ENCODE results near the gene SYPL1.

The SYPL1 gene

GRCh38 chr7:106109521-106110237, 2.4 kb downstream of the SYPL1 start:
- Histone ChIP-seq H3K27ac (ENCODE audit: extremely low read depth, low read depth, low read length) (no peak overlapping the region), H3K9me3 (ENCODE audit: control insufficient read depth, insufficient read depth, low read depth, low read length) (no peaks in the 10 kb centered on the region), H3K36me3 (ENCODE audit: control insufficient read depth in 2 of 2, insufficient read depth in 1 of 2, low read length in 2 of 2) (peaks cover 0 to 3% of the 10 kb centered on the region in 2 experiments; a peak in 1 of 3 replicates), H3K4me3 (ENCODE audit: low read depth, low read length) (no peak overlapping the region), H3K4me1 (ENCODE audit: control insufficient read depth, insufficient read depth, low read length) (no peaks in the 10 kb centered on the region)
- POLR2A ChIA-PET: no interaction called here
- CTCF ChIA-PET: interaction anchor here (0.7 kb wide), 1 partner anchor 51 kb away, joined by 3 read pairs; no protein-coding TSS in a partner anchor
- TF ChIP-seq ZNF600 (tag by site-specific recombination; IDR thresholded peaks at IDR 0.05) (peak; percentile 97), FEZF1 (tag by site-specific recombination; IDR thresholded peaks at IDR 0.05) (no peak), IKZF3 (tag by site-specific recombination; IDR thresholded peaks at IDR 0.05) (0 out of 2 replicates have a peak, but pooled peaks have one; percentile 21)

DNA sequence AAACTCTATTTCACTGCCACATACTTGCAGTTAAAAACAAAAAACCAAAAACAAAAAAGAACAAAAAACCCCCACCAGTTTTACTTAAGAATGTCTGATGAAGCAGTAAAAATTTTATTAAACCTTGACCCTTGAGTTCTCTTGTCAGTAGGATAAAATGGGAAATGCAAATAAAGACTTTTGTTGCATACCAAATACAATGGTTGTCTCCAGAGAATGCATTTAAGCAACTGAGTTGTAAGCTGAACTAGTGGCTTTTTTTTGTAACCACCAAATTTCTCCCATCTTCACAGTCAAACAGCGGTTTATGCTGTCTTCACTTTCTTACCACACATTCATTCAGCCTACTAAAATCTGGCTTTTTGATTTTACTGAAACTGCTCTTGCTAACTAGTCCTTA, 3.1 kb downstream of the SYPL1 start:
- Histone ChIP-seq H3K36me3 (ENCODE audit: control insufficient read depth in 2 of 2, insufficient read depth in 1 of 2, low read length in 2 of 2) (peaks cover 0 to 3% of the 10 kb centered on the region in 2 experiments; a peak in 1 of 3 replicates), H3K4me1 (ENCODE audit: control insufficient read depth, insufficient read depth, low read length) (no peaks in the 10 kb centered on the region), H3K9me3 (ENCODE audit: control insufficient read depth, insufficient read depth, low read depth, low read length) (no peaks in the 10 kb centered on the region), H3K27ac (ENCODE audit: extremely low read depth, low read depth, low read length) (no peak overlapping the region), H3K4me3 (ENCODE audit: low read depth, low read length) (no peak overlapping the region)
- TF ChIP-seq, protein P1, sequence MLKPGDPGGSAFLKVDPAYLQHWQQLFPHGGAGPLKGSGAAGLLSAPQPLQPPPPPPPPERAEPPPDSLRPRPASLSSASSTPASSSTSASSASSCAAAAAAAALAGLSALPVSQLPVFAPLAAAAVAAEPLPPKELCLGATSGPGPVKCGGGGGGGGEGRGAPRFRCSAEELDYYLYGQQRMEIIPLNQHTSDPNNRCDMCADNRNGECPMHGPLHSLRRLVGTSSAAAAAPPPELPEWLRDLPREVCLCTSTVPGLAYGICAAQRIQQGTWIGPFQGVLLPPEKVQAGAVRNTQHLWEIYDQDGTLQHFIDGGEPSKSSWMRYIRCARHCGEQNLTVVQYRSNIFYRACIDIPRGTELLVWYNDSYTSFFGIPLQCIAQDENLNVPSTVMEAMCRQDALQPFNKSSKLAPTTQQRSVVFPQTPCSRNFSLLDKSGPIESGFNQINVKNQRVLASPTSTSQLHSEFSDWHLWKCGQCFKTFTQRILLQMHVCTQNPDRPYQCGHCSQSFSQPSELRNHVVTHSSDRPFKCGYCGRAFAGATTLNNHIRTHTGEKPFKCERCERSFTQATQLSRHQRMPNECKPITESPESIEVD (tag by site-specific recombination; IDR thresholded peaks at IDR 0.05): peak; percentile 66
- TF ChIP-seq PRDM1 (tag by site-specific recombination; IDR thresholded peaks at IDR 0.05) (0 out of 2 replicates have a peak, but pooled peaks have one; percentile 47), ZNF416 (tag by site-specific recombination; IDR thresholded peaks at IDR 0.05) (no peak)
- CTCF ChIA-PET: no interaction called here
- POLR2A ChIA-PET: no interaction called here

DNA sequence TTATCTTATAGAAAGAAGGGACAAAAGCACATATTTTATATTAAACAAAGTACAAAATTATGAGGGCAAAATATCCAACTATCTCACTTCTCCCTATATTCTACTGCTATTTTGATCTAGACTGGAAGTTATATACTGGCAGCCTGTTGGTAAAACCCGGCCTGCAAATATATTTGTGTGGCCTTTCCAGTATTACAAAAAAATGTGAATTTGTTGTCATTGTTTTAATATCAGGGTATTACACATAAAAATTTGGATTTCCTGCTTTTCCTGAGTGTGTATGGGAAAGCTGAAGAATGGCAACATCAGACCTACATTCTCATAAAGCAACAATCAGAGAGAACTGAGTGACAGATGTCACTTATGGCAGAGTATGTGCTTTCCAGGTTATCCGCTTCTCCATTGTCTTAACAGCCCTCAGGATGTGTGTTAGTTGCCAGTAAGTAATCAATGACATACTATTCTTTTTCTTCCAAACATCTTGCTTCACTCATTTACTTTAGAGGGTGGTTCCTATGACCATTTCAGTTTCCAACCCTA, 7.3 kb downstream of the SYPL1 start:
- ChIA-PET POLR2A (no interaction called here), CTCF (interaction anchor here (0.5 to 3.6 kb wide), 3 partner anchors 49 to 1089 kb away, joined by 3 to 12 read pairs (median 4); no protein-coding TSS in a partner anchor)
- TF ChIP-seq, protein P2, sequence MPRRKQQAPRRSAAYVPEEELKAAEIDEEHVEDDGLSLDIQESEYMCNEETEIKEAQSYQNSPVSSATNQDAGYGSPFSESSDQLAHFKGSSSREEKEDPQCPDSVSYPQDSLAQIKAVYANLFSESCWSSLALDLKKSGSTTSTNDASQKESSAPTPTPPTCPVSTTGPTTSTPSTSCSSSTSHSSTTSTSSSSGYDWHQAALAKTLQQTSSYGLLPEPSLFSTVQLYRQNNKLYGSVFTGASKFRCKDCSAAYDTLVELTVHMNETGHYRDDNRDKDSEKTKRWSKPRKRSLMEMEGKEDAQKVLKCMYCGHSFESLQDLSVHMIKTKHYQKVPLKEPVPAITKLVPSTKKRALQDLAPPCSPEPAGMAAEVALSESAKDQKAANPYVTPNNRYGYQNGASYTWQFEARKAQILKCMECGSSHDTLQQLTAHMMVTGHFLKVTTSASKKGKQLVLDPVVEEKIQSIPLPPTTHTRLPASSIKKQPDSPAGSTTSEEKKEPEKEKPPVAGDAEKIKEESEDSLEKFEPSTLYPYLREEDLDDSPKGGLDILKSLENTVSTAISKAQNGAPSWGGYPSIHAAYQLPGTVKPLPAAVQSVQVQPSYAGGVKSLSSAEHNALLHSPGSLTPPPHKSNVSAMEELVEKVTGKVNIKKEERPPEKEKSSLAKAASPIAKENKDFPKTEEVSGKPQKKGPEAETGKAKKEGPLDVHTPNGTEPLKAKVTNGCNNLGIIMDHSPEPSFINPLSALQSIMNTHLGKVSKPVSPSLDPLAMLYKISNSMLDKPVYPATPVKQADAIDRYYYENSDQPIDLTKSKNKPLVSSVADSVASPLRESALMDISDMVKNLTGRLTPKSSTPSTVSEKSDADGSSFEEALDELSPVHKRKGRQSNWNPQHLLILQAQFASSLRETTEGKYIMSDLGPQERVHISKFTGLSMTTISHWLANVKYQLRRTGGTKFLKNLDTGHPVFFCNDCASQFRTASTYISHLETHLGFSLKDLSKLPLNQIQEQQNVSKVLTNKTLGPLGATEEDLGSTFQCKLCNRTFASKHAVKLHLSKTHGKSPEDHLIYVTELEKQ (tag by site-specific recombination; IDR thresholded peaks at IDR 0.05; ENCODE audit: borderline replicate concordance): peak; percentile 35; the same call in 1 of the 2 replicates
- TF ChIP-seq ZNF623 (tag by site-specific recombination; IDR thresholded peaks at IDR 0.05): no peak
- no peaks in the 10 kb centered on the region for H3K9me3 ChIP-seq (ENCODE audit: control insufficient read depth, insufficient read depth, low read depth, low read length)
- no peak overlapping the region for H3K4me3 ChIP-seq (ENCODE audit: low read depth, low read length)
- H3K36me3 ChIP-seq (ENCODE audit: control insufficient read depth in 2 of 2, insufficient read depth in 1 of 2, low read length in 2 of 2): peaks cover 0 to 3% of the 10 kb centered on the region in 2 experiments; a peak in 1 of 3 replicates
- peaks cover 6% of the 10 kb centered on the region; the same call in 1 of the 2 replicates for H3K4me1 ChIP-seq (ENCODE audit: control insufficient read depth, insufficient read depth, low read length)
- H3K27ac ChIP-seq (ENCODE audit: extremely low read depth, low read depth, low read length): no peak overlapping the region

DNA sequence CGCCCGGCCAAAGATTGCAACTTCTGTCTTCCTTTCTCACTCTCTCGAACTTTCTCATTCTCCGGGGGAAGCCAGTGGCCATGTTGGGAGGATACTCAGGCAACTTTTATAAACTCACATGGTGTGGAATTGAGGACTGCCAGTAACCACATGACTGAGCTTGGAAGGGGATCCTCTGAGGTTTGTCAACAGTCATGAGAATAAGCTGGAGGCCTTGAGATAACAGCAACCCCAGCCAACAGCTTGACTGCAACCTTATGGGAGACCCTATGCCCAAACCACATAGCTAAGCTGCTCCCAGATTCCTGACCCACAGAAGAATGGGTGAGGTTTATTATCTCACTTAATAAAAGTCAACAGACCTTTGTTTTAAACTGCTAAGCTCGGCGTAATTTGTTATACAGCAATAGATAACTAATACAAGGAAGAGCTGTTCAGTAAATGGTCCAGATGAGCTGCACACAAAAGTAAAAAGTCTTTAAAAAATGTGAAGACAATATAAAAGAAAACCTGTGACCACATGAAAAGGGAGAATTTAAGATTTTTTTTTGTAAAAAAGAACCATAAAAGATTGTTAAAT, 9.6 kb downstream of the SYPL1 start:
- no peak for TF ChIP-seq ZNF223 (tag by site-specific recombination; IDR thresholded peaks at IDR 0.05)
- no peak for TF ChIP-seq ZNF521 (tag by site-specific recombination; IDR thresholded peaks at IDR 0.05)
- TF ChIP-seq ZBTB1 (tag by site-specific recombination; IDR thresholded peaks at IDR 0.05): no peak
- H3K27ac ChIP-seq (ENCODE audit: extremely low read depth, low read depth, low read length): no peak overlapping the region
- no peaks in the 10 kb centered on the region for H3K9me3 ChIP-seq (ENCODE audit: control insufficient read depth, insufficient read depth, low read depth, low read length)
- H3K4me1 ChIP-seq (ENCODE audit: control insufficient read depth, insufficient read depth, low read length): peaks cover 6% of the 10 kb centered on the region; the same call in 1 of the 2 replicates
- ChIA-PET CTCF (interaction anchor here (3.6 kb wide), 1 partner anchor 51 kb away, joined by 12 read pairs; no protein-coding TSS in a partner anchor), POLR2A (interaction anchor here (2.6 kb wide), 1 partner anchor 9 kb away, joined by 17 read pairs; the partner anchor contains the start of gene SYPL1)
- peaks cover 0 to 3% of the 10 kb centered on the region in 2 experiments; a peak in 1 of 3 replicates for H3K36me3 ChIP-seq (ENCODE audit: control insufficient read depth in 2 of 2, insufficient read depth in 1 of 2, low read length in 2 of 2)
- no peak overlapping the region for H3K4me3 ChIP-seq (ENCODE audit: low read depth, low read length)

Measured in HEK293 (cell line).